ENCODE data around the gene RERE.

DNA sequence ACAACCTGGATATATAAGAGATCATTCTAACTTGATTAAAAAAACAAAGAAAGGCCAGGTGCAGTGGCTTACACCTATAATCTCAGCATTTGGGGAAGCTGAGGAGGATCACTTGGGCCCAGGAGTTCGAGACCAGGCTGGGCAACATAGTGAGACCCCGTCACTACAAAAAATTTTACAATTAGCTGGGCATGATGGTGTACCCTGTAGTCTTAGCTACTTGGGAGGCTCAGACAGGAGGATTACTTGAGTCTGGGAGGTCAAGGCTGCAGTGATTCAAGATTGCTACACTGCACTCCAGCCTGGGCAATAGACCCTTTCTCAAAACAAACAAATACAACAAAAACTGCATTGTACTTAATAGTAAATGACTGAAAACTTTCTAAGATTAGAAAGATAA, 330.2 kb downstream of the RERE start:
- TF ChIP-seq, protein P1, sequence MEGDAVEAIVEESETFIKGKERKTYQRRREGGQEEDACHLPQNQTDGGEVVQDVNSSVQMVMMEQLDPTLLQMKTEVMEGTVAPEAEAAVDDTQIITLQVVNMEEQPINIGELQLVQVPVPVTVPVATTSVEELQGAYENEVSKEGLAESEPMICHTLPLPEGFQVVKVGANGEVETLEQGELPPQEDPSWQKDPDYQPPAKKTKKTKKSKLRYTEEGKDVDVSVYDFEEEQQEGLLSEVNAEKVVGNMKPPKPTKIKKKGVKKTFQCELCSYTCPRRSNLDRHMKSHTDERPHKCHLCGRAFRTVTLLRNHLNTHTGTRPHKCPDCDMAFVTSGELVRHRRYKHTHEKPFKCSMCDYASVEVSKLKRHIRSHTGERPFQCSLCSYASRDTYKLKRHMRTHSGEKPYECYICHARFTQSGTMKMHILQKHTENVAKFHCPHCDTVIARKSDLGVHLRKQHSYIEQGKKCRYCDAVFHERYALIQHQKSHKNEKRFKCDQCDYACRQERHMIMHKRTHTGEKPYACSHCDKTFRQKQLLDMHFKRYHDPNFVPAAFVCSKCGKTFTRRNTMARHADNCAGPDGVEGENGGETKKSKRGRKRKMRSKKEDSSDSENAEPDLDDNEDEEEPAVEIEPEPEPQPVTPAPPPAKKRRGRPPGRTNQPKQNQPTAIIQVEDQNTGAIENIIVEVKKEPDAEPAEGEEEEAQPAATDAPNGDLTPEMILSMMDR (conservative IDR thresholded peaks at IDR 0.05), result no peak
- TF ChIP-seq ZFX (IDR thresholded peaks at IDR 0.05), result no peak

All from C4-2B (cell line).